HepG2 (cell line): ENCODE measurements around the gene CHST11. TPM values are rescaled to one million over a fixed set of nuclear protein-coding genes. Genes with fewer than 3 reads are reported as not detected.

Experiments used
- ATAC-seq: fragments of 200-7000 bp; cut with Tn5 transposase; 3 replicates; pipeline ENCODE4 v1.9.1; 2020; ENCODE audit warnings: mild to moderate bottlenecking, moderate library complexity
- BruUV-seq: library from RNA; stranded (reverse); fragments of 400-500 nt; replicated peaks from 2 replicates; lab custom pipeline; 2021; lab: Mats Ljungman, UMichigan
- CTCF ChIA-PET: fragments of 300-600 bp; formaldehyde crosslinking; extraction: SDS; loops from one replicate; lab custom pipeline; 2021; ENCODE audit warnings: low total read pairs, inconsistent platforms, low intra/inter-chr PET ratio; lab: Yijun Ruan, JAX
- POLR2A ChIA-PET: fragments of 350-600 bp; sonication (Branson Sonifier 250); formaldehyde crosslinking; loops from one replicate; lab custom pipeline; 2020; ENCODE audit warnings: antibody characterized with exemption, inconsistent platforms; lab: Yijun Ruan, JAX
- DNase-seq: peaks from one replicate; pipeline ENCODE4 v3.0.0-alpha.2; 2015; ENCODE audit warnings: low spot score
- FAIRE-seq: peaks from 3 replicates; lab custom pipeline; 2011; peaks lifted over from hg19 to GRCh38; lab: Jason Lieb, UNC
- H2AFZ ChIP-seq: one replicate; pipeline ENCODE4 v1.6.1; 2011; ENCODE audit warnings: low read length, inconsistent platforms
- H3K27ac ChIP-seq: fragments of 300-600 bp; 3 replicates; pipeline ENCODE4 v1.8.0; 2011; ENCODE audit warnings: mixed run types, mild to moderate bottlenecking, mixed read lengths, low read length, inconsistent platforms; ENCODE audit not compliant: insufficient read depth; ENCODE audit errors: extremely low read length
- H3K27me3 ChIP-seq, 2 experiments: fragments of 200-600 bp in 1 of 2; 2 replicates in 1 of 2; 3 replicates in 1 of 2; pipeline versions ENCODE4 v1.6.0 to v1.8.0; 2011; ENCODE audit warnings: low read length in 2 of 2, mild to moderate bottlenecking in 2 of 2, moderate library complexity in 2 of 2, inconsistent platforms in 1 of 2; ENCODE audit not compliant: insufficient read depth in 2 of 2, control insufficient read depth in 1 of 2
- H3K36me3 ChIP-seq, 2 experiments: fragments of 200-600 bp in 1 of 2; replicated peaks in 1 of 2; 2 replicates in 1 of 2; 3 replicates in 1 of 2; pipeline versions ENCODE4 v1.5.1 to v1.8.0; 2011; ENCODE audit warnings: low read length in 2 of 2, inconsistent platforms in 1 of 2; ENCODE audit not compliant: insufficient read depth in 2 of 2, control insufficient read depth in 1 of 2
- H3K4me1 ChIP-seq: 2 replicates; pipeline ENCODE4 v1.5.1; 2012; ENCODE audit warnings: low read length, inconsistent platforms; ENCODE audit not compliant: insufficient read depth
- H3K4me2 ChIP-seq: 2 replicates; pipeline ENCODE4 v1.6.0; 2011; ENCODE audit warnings: low read depth, low read length, inconsistent platforms
- H3K4me3 ChIP-seq, 3 experiments: fragments of 200-600 bp in 1 of 3; sonication (generic), shearing (Covaris generic) in 1 of 3; replicated peaks in 1 of 3; 2 replicates each; pipeline ENCODE4 v1.5.1; 2011 to 2016; ENCODE audit warnings: low read length in 3 of 3, inconsistent platforms in 2 of 3, low read depth in 2 of 3, mild to moderate bottlenecking in 2 of 3, control low read depth in 1 of 3, mixed read lengths in 1 of 3; ENCODE audit not compliant: insufficient read depth in 1 of 3
- H3K79me2 ChIP-seq: one replicate; pipeline ENCODE4 v1.6.1; 2011; ENCODE audit warnings: low read length, inconsistent platforms; ENCODE audit not compliant: insufficient read depth
- H3K9ac ChIP-seq: 2 replicates; pipeline ENCODE4 v1.6.0; 2011; ENCODE audit warnings: mild to moderate bottlenecking, low read depth, low read length, inconsistent platforms; ENCODE audit not compliant: insufficient read depth
- H3K9me3 ChIP-seq: 2 replicates; pipeline ENCODE4 v1.5.1; 2012; ENCODE audit warnings: mild to moderate bottlenecking, low read length
- H4K20me1 ChIP-seq: 2 replicates; pipeline ENCODE4 v1.6.0; 2011; ENCODE audit warnings: inconsistent platforms, mild to moderate bottlenecking, low read length, moderate library complexity; ENCODE audit not compliant: insufficient read depth
- ATF7 ChIP-seq, 2 experiments: fragments of 450-650 bp in 1 of 2; sonication (generic) in 1 of 2; formaldehyde crosslinking in 1 of 2; IDR thresholded peaks; 2 replicates each; pipeline versions ENCODE4 v1.4.0 to v1.6.1; 2016 to 2020; ENCODE audit warnings: antibody characterized with exemption in 1 of 2, mild to moderate bottlenecking in 1 of 2, missing genetic modification reagents in 1 of 2
- HIVEP1 ChIP-seq: sonication (generic); formaldehyde crosslinking; IDR thresholded peaks from 2 replicates; pipeline ENCODE4 v1.4.0; 2020; ENCODE audit warnings: mild to moderate bottlenecking, missing genetic modification reagents
- NR2F2 ChIP-seq: IDR thresholded peaks from 2 replicates; pipeline ENCODE4 v1.6.1; 2012; ENCODE audit warnings: low read depth, inconsistent platforms, borderline replicate concordance
- SP1 ChIP-seq, 2 experiments: fragments of 450-650 bp in 1 of 2; sonication (generic) in 1 of 2; formaldehyde crosslinking in 1 of 2; IDR thresholded peaks; 2 replicates each; pipeline versions ENCODE4 v1.4.0 to v1.6.1; 2016 to 2020; ENCODE audit warnings: missing genetic modification reagents in 1 of 2
- TOPORS ChIP-seq: sonication (generic); formaldehyde crosslinking; IDR thresholded peaks from 2 replicates; pipeline ENCODE4 v1.8.0; 2023; ENCODE audit warnings: mild to moderate bottlenecking, missing genetic modification reagents
- ZNF746 ChIP-seq: sonication (generic); formaldehyde crosslinking; IDR thresholded peaks from 2 replicates; pipeline ENCODE4 v1.8.0; 2022; ENCODE audit warnings: mild to moderate bottlenecking, missing genetic modification reagents
- WGBS: methylation state at CpG from one replicate; pipeline ENCODE4 v1.1.6; 2017; ENCODE audit warnings: low lambda C conversion rate; 5-methylcytosine and 5-hydroxymethylcytosine counted together
- in situ Hi-C: cut with HindIII; loops from 2 replicates; pipeline ENCODE4 v1.10.0; 2017; ENCODE audit warnings: low pct_unique_long_range_greater_than_20kb; ENCODE audit not compliant: extremely low pct_ligation_motif_present
- intact Hi-C: fragments of 100-400 bp; cut with micrococcal nuclease; formaldehyde crosslinking; loops from one replicate; pipeline ENCODE4 v1.10.0; 2022; ENCODE audit not compliant: unreplicated experiment
- polyA plus RNA-seq, 8 experiments: library from polyadenylated mRNA; depleted of rRNA in 3 of 8; stranded (reverse) in 7 of 8; unstranded in 1 of 8; fragments of >200 nt; fragmentation: Illumina TruSeq in 4 of 8; extraction: Trizol in 4 of 8; gene quantifications; 2 replicates each; pipeline versions ENCODE4 v1.2.1 to v1.2.3, GENCODE V29; 2011 to 2016; ENCODE audit warnings: low read depth in 4 of 8, missing spikeins in 1 of 8, mixed read lengths in 1 of 8; ENCODE audit not compliant: insufficient read depth in 1 of 8
- total RNA-seq, 5 experiments: library from RNA; depleted of rRNA; stranded (reverse); fragments of >200 nt; fragmentation: Illumina TruSeq; extraction: Trizol; gene quantifications; 2 replicates each; pipeline ENCODE4 v1.2.3, GENCODE V29; 2016; ENCODE audit warnings: low read depth in 1 of 5
- TF ChIP-seq, protein P1 (sequence below): sonication (generic); formaldehyde crosslinking; IDR thresholded peaks from 2 replicates; pipeline ENCODE4 v1.4.0; 2020; ENCODE audit warnings: missing genetic modification reagents
- TF ChIP-seq, protein P2 (sequence below): sonication (generic); formaldehyde crosslinking; IDR thresholded peaks from 2 replicates; pipeline ENCODE4 v1.5.1; 2020; ENCODE audit warnings: mild to moderate bottlenecking, missing genetic modification reagents, borderline replicate concordance

Gene CHST11
- total and polyA plus RNA-seq, 2 of the 13 experiments (the other 11 are each of a cell fraction or from before 2014, with no cell fraction given), result 0.15 TPM; not detected in 1

DNA sequence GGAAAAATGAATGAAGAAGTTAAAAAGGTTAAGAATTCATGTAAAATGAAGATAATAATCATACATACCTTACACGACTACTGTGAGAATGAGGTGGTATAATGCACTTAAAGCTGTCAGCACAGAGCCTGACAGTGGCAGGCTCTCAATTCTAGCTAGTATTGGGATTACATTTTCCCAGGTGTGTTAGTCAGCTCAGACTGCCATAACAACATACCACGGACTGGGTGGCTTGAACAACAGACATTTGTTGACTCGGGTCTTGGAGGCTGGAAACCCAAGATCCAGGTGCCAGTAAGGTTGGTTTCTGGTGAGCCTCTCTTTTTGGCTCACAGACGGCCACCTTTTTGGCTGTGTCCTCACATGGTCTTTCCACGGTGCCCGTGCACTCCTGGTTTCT lies 167.8 kb downstream of the CHST11 start (continued):
- TF ChIP-seq NR2F2, result no peak
- no peak for TF ChIP-seq SP1 (IDR thresholded peaks at IDR 0.05)
- no peak for TF ChIP-seq SP1 (CRISPR knock-in tag; IDR thresholded peaks at IDR 0.05)
- no peak for TF ChIP-seq TOPORS (CRISPR knock-in tag)
- TF ChIP-seq, protein P1, sequence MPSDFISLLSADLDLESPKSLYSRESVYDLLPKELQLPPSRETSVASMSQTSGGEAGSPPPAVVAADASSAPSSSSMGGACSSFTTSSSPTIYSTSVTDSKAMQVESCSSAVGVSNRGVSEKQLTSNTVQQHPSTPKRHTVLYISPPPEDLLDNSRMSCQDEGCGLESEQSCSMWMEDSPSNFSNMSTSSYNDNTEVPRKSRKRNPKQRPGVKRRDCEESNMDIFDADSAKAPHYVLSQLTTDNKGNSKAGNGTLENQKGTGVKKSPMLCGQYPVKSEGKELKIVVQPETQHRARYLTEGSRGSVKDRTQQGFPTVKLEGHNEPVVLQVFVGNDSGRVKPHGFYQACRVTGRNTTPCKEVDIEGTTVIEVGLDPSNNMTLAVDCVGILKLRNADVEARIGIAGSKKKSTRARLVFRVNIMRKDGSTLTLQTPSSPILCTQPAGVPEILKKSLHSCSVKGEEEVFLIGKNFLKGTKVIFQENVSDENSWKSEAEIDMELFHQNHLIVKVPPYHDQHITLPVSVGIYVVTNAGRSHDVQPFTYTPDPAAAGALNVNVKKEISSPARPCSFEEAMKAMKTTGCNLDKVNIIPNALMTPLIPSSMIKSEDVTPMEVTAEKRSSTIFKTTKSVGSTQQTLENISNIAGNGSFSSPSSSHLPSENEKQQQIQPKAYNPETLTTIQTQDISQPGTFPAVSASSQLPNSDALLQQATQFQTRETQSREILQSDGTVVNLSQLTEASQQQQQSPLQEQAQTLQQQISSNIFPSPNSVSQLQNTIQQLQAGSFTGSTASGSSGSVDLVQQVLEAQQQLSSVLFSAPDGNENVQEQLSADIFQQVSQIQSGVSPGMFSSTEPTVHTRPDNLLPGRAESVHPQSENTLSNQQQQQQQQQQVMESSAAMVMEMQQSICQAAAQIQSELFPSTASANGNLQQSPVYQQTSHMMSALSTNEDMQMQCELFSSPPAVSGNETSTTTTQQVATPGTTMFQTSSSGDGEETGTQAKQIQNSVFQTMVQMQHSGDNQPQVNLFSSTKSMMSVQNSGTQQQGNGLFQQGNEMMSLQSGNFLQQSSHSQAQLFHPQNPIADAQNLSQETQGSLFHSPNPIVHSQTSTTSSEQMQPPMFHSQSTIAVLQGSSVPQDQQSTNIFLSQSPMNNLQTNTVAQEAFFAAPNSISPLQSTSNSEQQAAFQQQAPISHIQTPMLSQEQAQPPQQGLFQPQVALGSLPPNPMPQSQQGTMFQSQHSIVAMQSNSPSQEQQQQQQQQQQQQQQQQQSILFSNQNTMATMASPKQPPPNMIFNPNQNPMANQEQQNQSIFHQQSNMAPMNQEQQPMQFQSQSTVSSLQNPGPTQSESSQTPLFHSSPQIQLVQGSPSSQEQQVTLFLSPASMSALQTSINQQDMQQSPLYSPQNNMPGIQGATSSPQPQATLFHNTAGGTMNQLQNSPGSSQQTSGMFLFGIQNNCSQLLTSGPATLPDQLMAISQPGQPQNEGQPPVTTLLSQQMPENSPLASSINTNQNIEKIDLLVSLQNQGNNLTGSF (CRISPR knock-in tag), result no peak
- no peak for TF ChIP-seq ZNF746 (CRISPR knock-in tag)

DNA sequence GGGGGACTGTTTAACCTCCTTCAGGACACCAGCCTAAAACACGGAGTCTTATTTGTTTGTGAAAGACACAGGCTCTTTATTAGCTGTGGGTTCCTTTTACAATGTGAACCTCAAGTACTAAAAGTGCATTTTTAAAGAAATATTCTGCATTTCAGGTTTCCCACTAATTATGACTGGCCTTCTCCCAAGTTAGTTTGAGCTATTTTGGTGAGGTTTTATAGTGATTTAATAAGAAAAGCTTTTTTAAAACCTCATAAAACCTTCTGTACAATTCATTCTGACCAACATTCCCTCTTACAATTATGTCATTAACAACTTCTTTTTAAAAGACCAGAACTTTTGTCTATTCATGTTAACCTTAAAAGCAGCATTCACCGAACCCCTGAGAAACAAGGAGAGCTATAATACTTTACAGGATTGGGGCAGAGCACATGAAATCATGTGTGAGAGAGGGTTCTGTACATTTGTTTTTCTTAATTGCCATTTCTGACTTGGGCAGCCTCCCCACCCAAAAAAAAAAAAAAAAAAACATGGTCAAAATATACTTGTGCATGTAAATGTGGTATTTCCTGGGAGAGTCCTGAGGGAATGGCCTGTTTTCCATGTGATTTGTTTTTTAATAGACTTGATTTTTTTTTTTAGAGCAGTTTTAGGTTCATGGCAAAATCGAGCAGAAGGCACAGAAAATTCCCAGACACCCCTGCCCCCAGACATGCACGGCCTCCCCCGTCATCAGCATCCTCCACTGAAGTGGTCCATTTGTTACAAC lies 169.5 kb downstream of the CHST11 start:
- Histone ChIP-seq H3K4me1 (no peaks in the 10 kb centered on the region), H4K20me1 (no peaks in the 10 kb centered on the region), H3K4me3 (no peak overlapping the region), H3K79me2 (no peaks in the 10 kb centered on the region), H3K36me3 (no peaks in the 10 kb centered on the region), H3K9ac (no peak overlapping the region), H3K4me2 (no peak overlapping the region), H3K9me3 (no peaks in the 10 kb centered on the region), H3K27me3 (peaks cover 0 to 17% of the 10 kb centered on the region in 2 experiments; a peak in 3 of 5 replicates), H3K27ac (no peak overlapping the region), H2AFZ (no peak overlapping the region)
- ATAC-seq (no peak), DNase-seq (no peak), FAIRE-seq (no peak)
- intact Hi-C loops (no loop called here), in situ Hi-C loops (no loop called here)
- POLR2A ChIA-PET, result no interaction called here
- CTCF ChIA-PET, result no interaction called here
- 3% methylated on average over 5 of the region's 5 CpGs for WGBS
- BruUV-seq, result no TSS peak
- TF ChIP-seq ATF7 (IDR thresholded peaks at IDR 0.05) (no peak), ATF7 (CRISPR knock-in tag; IDR thresholded peaks at IDR 0.05) (no peak), HIVEP1 (CRISPR knock-in tag) (no peak)
- TF ChIP-seq, protein P2, sequence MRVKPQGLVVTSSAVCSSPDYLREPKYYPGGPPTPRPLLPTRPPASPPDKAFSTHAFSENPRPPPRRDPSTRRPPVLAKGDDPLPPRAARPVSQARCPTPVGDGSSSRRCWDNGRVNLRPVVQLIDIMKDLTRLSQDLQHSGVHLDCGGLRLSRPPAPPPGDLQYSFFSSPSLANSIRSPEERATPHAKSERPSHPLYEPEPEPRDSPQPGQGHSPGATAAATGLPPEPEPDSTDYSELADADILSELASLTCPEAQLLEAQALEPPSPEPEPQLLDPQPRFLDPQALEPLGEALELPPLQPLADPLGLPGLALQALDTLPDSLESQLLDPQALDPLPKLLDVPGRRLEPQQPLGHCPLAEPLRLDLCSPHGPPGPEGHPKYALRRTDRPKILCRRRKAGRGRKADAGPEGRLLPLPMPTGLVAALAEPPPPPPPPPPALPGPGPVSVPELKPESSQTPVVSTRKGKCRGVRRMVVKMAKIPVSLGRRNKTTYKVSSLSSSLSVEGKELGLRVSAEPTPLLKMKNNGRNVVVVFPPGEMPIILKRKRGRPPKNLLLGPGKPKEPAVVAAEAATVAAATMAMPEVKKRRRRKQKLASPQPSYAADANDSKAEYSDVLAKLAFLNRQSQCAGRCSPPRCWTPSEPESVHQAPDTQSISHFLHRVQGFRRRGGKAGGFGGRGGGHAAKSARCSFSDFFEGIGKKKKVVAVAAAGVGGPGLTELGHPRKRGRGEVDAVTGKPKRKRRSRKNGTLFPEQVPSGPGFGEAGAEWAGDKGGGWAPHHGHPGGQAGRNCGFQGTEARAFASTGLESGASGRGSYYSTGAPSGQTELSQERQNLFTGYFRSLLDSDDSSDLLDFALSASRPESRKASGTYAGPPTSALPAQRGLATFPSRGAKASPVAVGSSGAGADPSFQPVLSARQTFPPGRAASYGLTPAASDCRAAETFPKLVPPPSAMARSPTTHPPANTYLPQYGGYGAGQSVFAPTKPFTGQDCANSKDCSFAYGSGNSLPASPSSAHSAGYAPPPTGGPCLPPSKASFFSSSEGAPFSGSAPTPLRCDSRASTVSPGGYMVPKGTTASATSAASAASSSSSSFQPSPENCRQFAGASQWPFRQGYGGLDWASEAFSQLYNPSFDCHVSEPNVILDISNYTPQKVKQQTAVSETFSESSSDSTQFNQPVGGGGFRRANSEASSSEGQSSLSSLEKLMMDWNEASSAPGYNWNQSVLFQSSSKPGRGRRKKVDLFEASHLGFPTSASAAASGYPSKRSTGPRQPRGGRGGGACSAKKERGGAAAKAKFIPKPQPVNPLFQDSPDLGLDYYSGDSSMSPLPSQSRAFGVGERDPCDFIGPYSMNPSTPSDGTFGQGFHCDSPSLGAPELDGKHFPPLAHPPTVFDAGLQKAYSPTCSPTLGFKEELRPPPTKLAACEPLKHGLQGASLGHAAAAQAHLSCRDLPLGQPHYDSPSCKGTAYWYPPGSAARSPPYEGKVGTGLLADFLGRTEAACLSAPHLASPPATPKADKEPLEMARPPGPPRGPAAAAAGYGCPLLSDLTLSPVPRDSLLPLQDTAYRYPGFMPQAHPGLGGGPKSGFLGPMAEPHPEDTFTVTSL (CRISPR knock-in tag), result no peak
